K562 (cell line): Measurements from ENCODE around the gene RNF43. TPM values are rescaled to one million over a fixed set of nuclear protein-coding genes. Genes with fewer than 3 reads are reported as not detected.

Experiments used
- ATAC-seq: fragments of 200-7000 bp; cut with Tn5 transposase; 3 replicates; pipeline ENCODE4 v1.9.1; 2020; ENCODE audit warnings: moderate library complexity
- BruUV-seq: library from RNA; stranded (reverse); fragments of 400-500 nt; replicated peaks from 2 replicates; lab custom pipeline; 2021; lab: Mats Ljungman, UMichigan
- CTCF ChIA-PET: fragments of 300-600 bp; formaldehyde crosslinking; extraction: SDS; loops from one replicate; lab custom pipeline; 2021; ENCODE audit warnings: low intra/inter-chr PET ratio; lab: Yijun Ruan, JAX
- POLR2A ChIA-PET: fragments of 300-600, 350-650 bp; sonication (Branson Sonifier 250); formaldehyde crosslinking; extraction: SDS; loops from one replicate; lab custom pipeline; 2021; ENCODE audit warnings: antibody characterized with exemption, inconsistent platforms; lab: Yijun Ruan, JAX
- DNase-seq, 4 experiments: peaks; one replicate each; pipeline versions ENCODE4 v3.0.0 to v3.0.0-alpha.2; 2011 to 2018; ENCODE audit warnings: low spot score in 3 of 4, mixed read lengths in 3 of 4; ENCODE audit errors: extremely low read depth in 1 of 4
- FAIRE-seq: peaks from 2 replicates; lab custom pipeline; 2011; peaks lifted over from hg19 to GRCh38; lab: Jason Lieb, UNC
- H2AFZ ChIP-seq: 2 replicates; pipeline ENCODE4 v1.6.0; 2011; ENCODE audit warnings: low read depth, low read length, control low read depth, inconsistent platforms
- H3K27ac ChIP-seq: fragments of 200-600 bp; 3 replicates; pipeline ENCODE4 v1.8.0; 2011; ENCODE audit warnings: low read depth, mild to moderate bottlenecking, control low read depth, inconsistent platforms, low read length, moderate library complexity, mixed read lengths; ENCODE audit errors: extremely low read depth
- H3K27me3 ChIP-seq, 2 experiments: fragments of 300-600 bp in 1 of 2; 2 replicates in 1 of 2; 3 replicates in 1 of 2; pipeline versions ENCODE4 v1.6.0 to v1.8.0; 2011; ENCODE audit warnings: inconsistent platforms in 2 of 2, low read length in 2 of 2, mild to moderate bottlenecking in 1 of 2, mixed read lengths in 1 of 2, moderate library complexity in 1 of 2; ENCODE audit not compliant: control insufficient read depth in 2 of 2, insufficient read depth in 2 of 2
- H3K36me3 ChIP-seq: fragments of 300-600 bp; 3 replicates; pipeline ENCODE4 v1.8.0; 2011; ENCODE audit warnings: mild to moderate bottlenecking, low read length, inconsistent platforms; ENCODE audit not compliant: control insufficient read depth, insufficient read depth
- H3K4me1 ChIP-seq, 2 experiments: fragments of 200-600 bp in 1 of 2; replicated peaks in 1 of 2; 2 replicates in 1 of 2; 3 replicates in 1 of 2; pipeline versions ENCODE4 v1.5.1 to v1.8.0; 2011; ENCODE audit warnings: inconsistent platforms in 2 of 2, low read length in 2 of 2, mild to moderate bottlenecking in 1 of 2, mixed read lengths in 1 of 2, moderate library complexity in 1 of 2; ENCODE audit not compliant: control insufficient read depth in 2 of 2, insufficient read depth in 2 of 2
- H3K4me2 ChIP-seq: 2 replicates; pipeline ENCODE4 v1.6.1; 2011; ENCODE audit warnings: low read length, control low read depth, inconsistent platforms, mixed read lengths; ENCODE audit not compliant: insufficient read depth
- H3K4me3 ChIP-seq: fragments of 200-600 bp; sonication (generic), shearing (Covaris generic); 2 replicates; pipeline ENCODE4 v1.5.1; 2016; ENCODE audit warnings: control low read depth, inconsistent platforms
- H3K79me2 ChIP-seq: fragments of 200-600 bp; 3 replicates; pipeline ENCODE4 v1.8.0; 2011; ENCODE audit warnings: low read length, inconsistent platforms; ENCODE audit not compliant: control insufficient read depth, insufficient read depth
- H3K9ac ChIP-seq, 2 experiments: 2 replicates each; pipeline versions ENCODE4 v1.6.0 to v1.6.1; 2011; ENCODE audit warnings: low read depth in 2 of 2, low read length in 2 of 2, control low read depth in 1 of 2, inconsistent platforms in 1 of 2, mild to moderate bottlenecking in 1 of 2, mixed read lengths in 1 of 2; ENCODE audit not compliant: insufficient read depth in 1 of 2
- H3K9me1 ChIP-seq: one replicate; pipeline ENCODE4 v1.6.0; 2011; ENCODE audit warnings: inconsistent platforms, mild to moderate bottlenecking, low read length, moderate library complexity; ENCODE audit not compliant: control insufficient read depth, insufficient read depth
- H3K9me3 ChIP-seq: replicated peaks from 2 replicates; pipeline ENCODE4 v1.5.1; 2011; ENCODE audit warnings: low read depth, low read length, inconsistent platforms; ENCODE audit not compliant: control insufficient read depth, insufficient read depth
- H4K20me1 ChIP-seq: replicated peaks from 2 replicates; pipeline ENCODE4 v1.6.1; 2011; ENCODE audit warnings: low read length, inconsistent platforms, mixed read lengths; ENCODE audit not compliant: control insufficient read depth, insufficient read depth
- CHD4 ChIP-seq: fragments of 200-600 bp; sonication (generic); IDR thresholded peaks from 3 replicates; pipeline ENCODE4 v1.6.1; 2012; ENCODE audit warnings: low read depth, mild to moderate bottlenecking, mixed read lengths, low read length, inconsistent platforms; ENCODE audit not compliant: insufficient read depth, insufficient replicate concordance, poor library complexity, severe bottlenecking
- ESRRA ChIP-seq: fragments of 450-650 bp; IDR thresholded peaks from 2 replicates; pipeline ENCODE4 v1.6.1; 2014; ENCODE audit warnings: low read depth, mild to moderate bottlenecking, moderate library complexity, borderline replicate concordance
- HDAC1 ChIP-seq, 2 experiments: fragments of 450-650 bp; IDR thresholded peaks; 2 replicates each; pipeline ENCODE4 v1.6.1; 2016 to 2017; ENCODE audit warnings: inconsistent platforms in 1 of 2, mild to moderate bottlenecking in 1 of 2, moderate library complexity in 1 of 2
- IRF2 ChIP-seq: sonication (generic); formaldehyde crosslinking; IDR thresholded peaks from 2 replicates; pipeline ENCODE4 v1.8.1; 2022; ENCODE audit warnings: mild to moderate bottlenecking, missing genetic modification reagents
- JUN ChIP-seq, 2 experiments: sonication (generic) in 1 of 2; formaldehyde crosslinking in 1 of 2; IDR thresholded peaks; 2 replicates each; pipeline versions ENCODE4 v1.6.1 to v1.8.0; 2012 to 2022; ENCODE audit warnings: borderline replicate concordance in 2 of 2, mild to moderate bottlenecking in 2 of 2, improper control_type of control experiment in 1 of 2, low read depth in 1 of 2, low read length in 1 of 2, missing genetic modification reagents in 1 of 2
- KLF1 ChIP-seq: fragments of 450-650 bp; IDR thresholded peaks from 2 replicates; pipeline ENCODE4 v1.6.1; 2016; ENCODE audit warnings: missing genetic modification characterization, missing compliant biosample characterization
- ZBTB7A ChIP-seq: IDR thresholded peaks from 2 replicates; pipeline ENCODE4 v1.6.1; 2011; ENCODE audit warnings: low read depth, mild to moderate bottlenecking, low read length, moderate library complexity, borderline replicate concordance; ENCODE audit not compliant: control insufficient read depth
- ZNF384 ChIP-seq: IDR thresholded peaks from 2 replicates; pipeline ENCODE4 v1.6.1; 2012; ENCODE audit warnings: low read depth, low read length, improper control_type of control experiment
- ZNF778 ChIP-seq: fragments of 450-650 bp; formaldehyde crosslinking; IDR thresholded peaks from 2 replicates; pipeline ENCODE4 v1.4.0; 2020; ENCODE audit warnings: mild to moderate bottlenecking, moderate library complexity
- WGBS: fragments of 100-300 bp; shearing (Covaris generic); methylation state at CpG from one replicate; pipeline ENCODE4 v1.1.6; 2016; ENCODE audit warnings: low coverage, mixed read lengths; ENCODE audit not compliant: insufficient coverage; ENCODE audit errors: missing lambda C conversion rate; 5-methylcytosine and 5-hydroxymethylcytosine counted together
- in situ Hi-C: fragments of 300-500 bp; cut with MboI; formaldehyde crosslinking; loops from 4 replicates; pipeline ENCODE4 v1.15.0; 2018; ENCODE audit warnings: inconsistent platforms, mixed read lengths
- intact Hi-C: fragments of 100-400 bp; cut with micrococcal nuclease; formaldehyde crosslinking; loops from 2 replicates; pipeline ENCODE4 v1.14.2; 2022
- polyA plus RNA-seq, 8 experiments: library from polyadenylated mRNA; depleted of rRNA in 4 of 8; stranded (reverse) in 5 of 8; unstranded in 3 of 8; fragments of >200 nt; fragmentation: Nextera tagmentation in 2 of 8; fragmentation: Illumina TruSeq in 1 of 8; extraction: Ambion mirVana in 2 of 8; extraction: Trizol in 1 of 8; gene quantifications; 2 replicates each; pipeline versions ENCODE4 v1.2.1 to v1.2.3, GENCODE V29; 2011 to 2014; ENCODE audit warnings: inconsistent platforms in 1 of 8, missing spikeins in 1 of 8
- total RNA-seq, 7 experiments: library from RNA; depleted of rRNA in 6 of 7; stranded (reverse); fragments of >200 nt in 6 of 7; fragmentation: Illumina TruSeq in 2 of 7; extraction: Trizol in 2 of 7; gene quantifications; 2 replicates each; pipeline versions ENCODE4 v1.2.1 to v1.2.3, GENCODE V29; 2011 to 2021; ENCODE audit warnings: low replicate concordance in 1 of 7
- TF ChIP-seq, protein P1 (sequence below): fragments of 450-650 bp; IDR thresholded peaks from 2 replicates; pipeline ENCODE4 v1.6.1; 2016; ENCODE audit warnings: low read depth
- TF ChIP-seq, protein P2 (sequence below): fragments of 250-450 bp; sonication (Bioruptor Pico); IDR thresholded peaks from 2 replicates; pipeline ENCODE4 v1.4.0; 2020; ENCODE audit warnings: mild to moderate bottlenecking, moderate library complexity, borderline replicate concordance

Gene RNF43
- total and polyA plus RNA-seq, 9 of the 15 experiments (the other 6 are each of a cell fraction or from before 2014, with no cell fraction given): 0.29 to 2.7 (median 1.4) TPM

DNA sequence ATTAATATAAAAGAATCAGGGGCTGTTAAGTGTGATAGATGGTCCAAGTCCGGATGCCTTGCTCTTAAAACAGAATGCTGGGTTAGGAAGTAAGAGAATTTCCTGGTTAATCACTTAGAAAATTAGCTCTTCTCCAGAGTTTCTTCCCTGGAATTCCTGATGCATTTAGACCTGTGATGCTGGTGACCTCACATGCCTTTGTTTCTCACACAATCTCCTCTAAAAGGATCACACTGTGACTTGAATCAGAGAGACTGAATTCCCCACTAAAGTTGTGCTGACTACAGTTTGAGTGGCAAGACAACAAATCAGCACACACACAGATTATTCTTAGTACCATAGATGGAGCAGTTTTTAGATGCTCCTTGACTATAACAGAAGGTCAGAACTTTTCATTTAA lies 4.4 kb upstream of the RNF43 start:
- 31% methylated on average over 1 of the region's 1 CpG for WGBS
- no peak overlapping the region for H3K9ac ChIP-seq
- peaks cover 0 to 2% of the 10 kb centered on the region in 2 experiments; a peak in 1 of 5 replicates for H3K4me1 ChIP-seq
- no peaks in the 10 kb centered on the region for H3K9me3 ChIP-seq
- in situ Hi-C loops (no loop called here), intact Hi-C loops (no loop called here)
- H2AFZ ChIP-seq: no peak overlapping the region; the same call in 1 of the 2 replicates
- no peaks in the 10 kb centered on the region for H4K20me1 ChIP-seq
- H3K36me3 ChIP-seq: no peaks in the 10 kb centered on the region
- no peaks in the 10 kb centered on the region for H3K9me1 ChIP-seq
- no peaks in the 10 kb centered on the region for H3K27me3 ChIP-seq
- FAIRE-seq: peak; percentile 15
- H3K4me2 ChIP-seq: no peak overlapping the region
- ATAC-seq: no peak
- no peak overlapping the region for H3K4me3 ChIP-seq
- H3K79me2 ChIP-seq: peaks cover 4% of the 10 kb centered on the region
- ChIA-PET POLR2A (interaction anchor here (1.9 to 2.2 kb wide), 2 partner anchors 91 to 95 kb away, joined by 6 to 12 read pairs; no protein-coding TSS in a partner anchor), CTCF (no interaction called here)
- DNase-seq: no peak
- no TSS peak for BruUV-seq
- no peak overlapping the region for H3K27ac ChIP-seq
- TF ChIP-seq ESRRA (no peak), HDAC1 (IDR thresholded peaks at IDR 0.05) (no peak), ZNF384 (no peak), CHD4 (no peak), JUN (IDR thresholded peaks at IDR 0.05; ENCODE audit: borderline replicate concordance, low read depth, low read length) (no peak), JUN (CRISPR knock-in tag; IDR thresholded peaks at IDR 0.05; ENCODE audit: borderline replicate concordance) (no peak), IRF2 (CRISPR knock-in tag) (no peak), ZBTB7A (no peak), ZNF778 (no peak), KLF1 (tag) (no peak)
- TF ChIP-seq, protein P1, sequence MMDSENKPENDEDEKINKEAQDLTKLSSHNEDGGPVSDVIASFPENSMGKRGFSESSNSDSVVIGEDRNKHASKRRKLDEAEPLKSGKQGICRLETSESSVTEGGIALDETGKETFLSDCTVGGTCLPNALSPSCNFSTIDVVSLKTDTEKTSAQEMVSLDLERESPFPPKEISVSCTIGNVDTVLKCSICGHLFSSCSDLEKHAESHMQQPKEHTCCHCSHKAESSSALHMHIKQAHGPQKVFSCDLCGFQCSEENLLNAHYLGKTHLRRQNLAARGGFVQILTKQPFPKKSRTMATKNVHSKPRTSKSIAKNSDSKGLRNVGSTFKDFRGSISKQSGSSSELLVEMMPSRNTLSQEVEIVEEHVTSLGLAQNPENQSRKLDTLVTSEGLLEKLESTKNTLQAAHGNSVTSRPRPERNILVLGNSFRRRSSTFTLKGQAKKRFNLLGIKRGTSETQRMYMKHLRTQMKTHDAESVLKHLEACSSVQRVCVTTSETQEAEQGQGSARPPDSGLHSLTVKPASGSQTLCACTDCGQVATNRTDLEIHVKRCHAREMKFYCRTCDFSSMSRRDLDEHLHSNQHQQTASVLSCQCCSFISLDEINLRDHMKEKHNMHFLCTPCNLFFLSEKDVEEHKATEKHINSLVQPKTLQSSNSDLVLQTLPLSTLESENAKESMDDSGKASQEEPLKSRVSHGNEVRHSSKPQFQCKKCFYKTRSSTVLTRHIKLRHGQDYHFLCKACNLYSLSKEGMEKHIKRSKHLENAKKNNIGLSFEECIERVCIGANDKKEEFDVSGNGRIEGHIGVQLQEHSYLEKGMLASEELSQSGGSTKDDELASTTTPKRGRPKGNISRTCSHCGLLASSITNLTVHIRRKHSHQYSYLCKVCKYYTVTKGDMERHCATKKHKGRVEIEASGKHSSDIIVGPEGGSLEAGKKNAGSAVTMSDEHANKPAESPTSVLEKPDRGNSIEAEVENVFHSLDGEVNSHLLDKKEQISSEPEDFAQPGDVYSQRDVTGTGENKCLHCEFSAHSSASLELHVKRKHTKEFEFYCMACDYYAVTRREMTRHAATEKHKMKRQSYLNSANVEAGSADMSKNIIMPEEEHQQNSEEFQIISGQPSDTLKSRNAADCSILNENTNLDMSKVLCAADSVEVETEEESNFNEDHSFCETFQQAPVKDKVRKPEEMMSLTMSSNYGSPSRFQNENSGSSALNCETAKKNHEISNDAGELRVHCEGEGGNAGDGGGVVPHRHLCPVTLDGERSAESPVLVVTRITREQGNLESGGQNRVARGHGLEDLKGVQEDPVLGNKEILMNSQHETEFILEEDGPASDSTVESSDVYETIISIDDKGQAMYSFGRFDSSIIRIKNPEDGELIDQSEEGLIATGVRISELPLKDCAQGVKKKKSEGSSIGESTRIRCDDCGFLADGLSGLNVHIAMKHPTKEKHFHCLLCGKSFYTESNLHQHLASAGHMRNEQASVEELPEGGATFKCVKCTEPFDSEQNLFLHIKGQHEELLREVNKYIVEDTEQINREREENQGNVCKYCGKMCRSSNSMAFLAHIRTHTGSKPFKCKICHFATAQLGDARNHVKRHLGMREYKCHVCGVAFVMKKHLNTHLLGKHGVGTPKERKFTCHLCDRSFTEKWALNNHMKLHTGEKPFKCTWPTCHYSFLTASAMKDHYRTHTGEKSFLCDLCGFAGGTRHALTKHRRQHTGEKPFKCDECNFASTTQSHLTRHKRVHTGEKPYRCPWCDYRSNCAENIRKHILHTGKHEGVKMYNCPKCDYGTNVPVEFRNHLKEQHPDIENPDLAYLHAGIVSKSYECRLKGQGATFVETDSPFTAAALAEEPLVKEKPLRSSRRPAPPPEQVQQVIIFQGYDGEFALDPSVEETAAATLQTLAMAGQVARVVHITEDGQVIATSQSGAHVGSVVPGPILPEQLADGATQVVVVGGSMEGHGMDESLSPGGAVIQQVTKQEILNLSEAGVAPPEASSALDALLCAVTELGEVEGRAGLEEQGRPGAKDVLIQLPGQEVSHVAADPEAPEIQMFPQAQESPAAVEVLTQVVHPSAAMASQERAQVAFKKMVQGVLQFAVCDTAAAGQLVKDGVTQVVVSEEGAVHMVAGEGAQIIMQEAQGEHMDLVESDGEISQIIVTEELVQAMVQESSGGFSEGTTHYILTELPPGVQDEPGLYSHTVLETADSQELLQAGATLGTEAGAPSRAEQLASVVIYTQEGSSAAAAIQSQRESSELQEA: no peak
- TF ChIP-seq, protein P2, sequence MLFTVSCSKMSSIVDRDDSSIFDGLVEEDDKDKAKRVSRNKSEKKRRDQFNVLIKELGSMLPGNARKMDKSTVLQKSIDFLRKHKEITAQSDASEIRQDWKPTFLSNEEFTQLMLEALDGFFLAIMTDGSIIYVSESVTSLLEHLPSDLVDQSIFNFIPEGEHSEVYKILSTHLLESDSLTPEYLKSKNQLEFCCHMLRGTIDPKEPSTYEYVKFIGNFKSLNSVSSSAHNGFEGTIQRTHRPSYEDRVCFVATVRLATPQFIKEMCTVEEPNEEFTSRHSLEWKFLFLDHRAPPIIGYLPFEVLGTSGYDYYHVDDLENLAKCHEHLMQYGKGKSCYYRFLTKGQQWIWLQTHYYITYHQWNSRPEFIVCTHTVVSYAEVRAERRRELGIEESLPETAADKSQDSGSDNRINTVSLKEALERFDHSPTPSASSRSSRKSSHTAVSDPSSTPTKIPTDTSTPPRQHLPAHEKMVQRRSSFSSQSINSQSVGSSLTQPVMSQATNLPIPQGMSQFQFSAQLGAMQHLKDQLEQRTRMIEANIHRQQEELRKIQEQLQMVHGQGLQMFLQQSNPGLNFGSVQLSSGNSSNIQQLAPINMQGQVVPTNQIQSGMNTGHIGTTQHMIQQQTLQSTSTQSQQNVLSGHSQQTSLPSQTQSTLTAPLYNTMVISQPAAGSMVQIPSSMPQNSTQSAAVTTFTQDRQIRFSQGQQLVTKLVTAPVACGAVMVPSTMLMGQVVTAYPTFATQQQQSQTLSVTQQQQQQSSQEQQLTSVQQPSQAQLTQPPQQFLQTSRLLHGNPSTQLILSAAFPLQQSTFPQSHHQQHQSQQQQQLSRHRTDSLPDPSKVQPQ (CRISPR knock-in tag): no peak
